Liver (tissue), 9 donors: ENCODE results near the gene CNTD1. TPM values are rescaled to one million over a fixed set of nuclear protein-coding genes. Genes with fewer than 3 reads are reported as not detected.

ENCODE experiments used
- DNase-seq: peaks from one replicate; pipeline ENCODE4 v3.0.0-alpha.2; 2017; ENCODE audit warnings: low spot score
- H3K27ac ChIP-seq, 2 donors: one replicate each; pipeline ENCODE4 v1.7.0; 2013; ENCODE audit warnings: inconsistent platforms in 2 of 2, low read length in 2 of 2, control low read depth in 1 of 2, low read depth in 1 of 2, mild to moderate bottlenecking in 1 of 2
- H3K27me3 ChIP-seq, 4 donors: one replicate each; pipeline versions ENCODE4 v1.6.1 to v1.7.0; 2013; ENCODE audit warnings: low read length in 3 of 4, inconsistent platforms in 1 of 4, mild to moderate bottlenecking in 1 of 4, moderate library complexity in 1 of 4; ENCODE audit not compliant: control insufficient read depth in 4 of 4, insufficient read depth in 4 of 4
- H3K36me3 ChIP-seq, 4 donors: one replicate each; pipeline versions ENCODE4 v1.6.1 to v1.7.0; 2013; ENCODE audit warnings: low read length in 3 of 4, mild to moderate bottlenecking in 3 of 4, low read depth in 1 of 4, moderate library complexity in 1 of 4; ENCODE audit not compliant: control insufficient read depth in 4 of 4, insufficient read depth in 3 of 4
- H3K4me1 ChIP-seq, 4 donors: one replicate each; pipeline versions ENCODE4 v1.6.1 to v1.7.0; 2013; ENCODE audit warnings: low read length in 3 of 4, mild to moderate bottlenecking in 3 of 4, moderate library complexity in 1 of 4; ENCODE audit not compliant: control insufficient read depth in 4 of 4, insufficient read depth in 4 of 4
- H3K4me3 ChIP-seq, 3 donors: one replicate each; pipeline versions ENCODE4 v1.6.1 to v1.7.0; 2013; ENCODE audit warnings: low read length in 3 of 3, control low read depth in 1 of 3, low read depth in 1 of 3, mild to moderate bottlenecking in 1 of 3
- H3K9ac ChIP-seq, 2 donors: one replicate each; pipeline ENCODE4 v1.7.0; 2013; ENCODE audit warnings: low read length in 2 of 2, mild to moderate bottlenecking in 2 of 2, moderate library complexity in 2 of 2, control low read depth in 1 of 2, low read depth in 1 of 2
- H3K9me3 ChIP-seq, 4 donors: one replicate each; pipeline versions ENCODE4 v1.6.1 to v1.7.0; 2013; ENCODE audit warnings: low read length in 3 of 4; ENCODE audit not compliant: control insufficient read depth in 4 of 4
- EGR1 ChIP-seq, 2 donors: IDR thresholded peaks; 2 replicates each; pipeline ENCODE4 v1.6.1; 2016 to 2018; ENCODE audit warnings: antibody characterized with exemption in 2 of 2, low read depth in 2 of 2
- FOXA2 ChIP-seq: IDR thresholded peaks from 2 replicates; pipeline ENCODE4 v1.6.1; 2016; ENCODE audit warnings: antibody characterized with exemption
- GABPA ChIP-seq, 2 donors: IDR thresholded peaks in 1 of 2; conservative IDR thresholded peaks in 1 of 2; 2 replicates each; pipeline ENCODE4 v1.6.1; 2016; ENCODE audit warnings: antibody characterized with exemption in 2 of 2, mild to moderate bottlenecking in 1 of 2, moderate library complexity in 1 of 2
- HNF4A ChIP-seq, 2 donors: conservative IDR thresholded peaks; 2 replicates each; pipeline ENCODE4 v1.6.1; 2016; ENCODE audit warnings: antibody characterized with exemption in 2 of 2, mild to moderate bottlenecking in 2 of 2
- HNF4G ChIP-seq: IDR thresholded peaks from 2 replicates; pipeline ENCODE4 v1.6.1; 2016; ENCODE audit warnings: antibody characterized with exemption
- NR2F2 ChIP-seq: IDR thresholded peaks from 2 replicates; pipeline ENCODE4 v1.6.1; 2016; ENCODE audit warnings: antibody characterized with exemption
- REST ChIP-seq: IDR thresholded peaks from 2 replicates; pipeline ENCODE4 v1.6.1; 2016; ENCODE audit warnings: antibody characterized with exemption, mild to moderate bottlenecking
- RXRA ChIP-seq, 2 donors: IDR thresholded peaks; 2 replicates each; pipeline ENCODE4 v1.6.1; 2017 to 2018; ENCODE audit warnings: antibody characterized with exemption in 2 of 2, mild to moderate bottlenecking in 1 of 2
- TAF1 ChIP-seq: conservative IDR thresholded peaks from 2 replicates; pipeline ENCODE4 v1.6.1; 2016; ENCODE audit warnings: antibody characterized with exemption, mild to moderate bottlenecking
- YY1 ChIP-seq: IDR thresholded peaks from 2 replicates; pipeline ENCODE4 v1.6.1; 2016; ENCODE audit warnings: antibody characterized with exemption, mild to moderate bottlenecking
- ZBTB33 ChIP-seq: IDR thresholded peaks from 2 replicates; pipeline ENCODE4 v1.6.1; 2016; ENCODE audit warnings: antibody characterized with exemption
- WGBS: extraction: QIAGEN DNeasy Blood & Tissue Kit; methylation state at CpG from one replicate; pipeline ENCODE4 v1.1.7; 2013; 5-methylcytosine and 5-hydroxymethylcytosine counted together
- polyA plus RNA-seq, 2 donors: library from polyadenylated mRNA; stranded (reverse) in 1 of 2; unstranded in 1 of 2; fragments of 200-250 nt in 1 of 2; fragments of >200 nt in 1 of 2; fragmentation: Nextera tagmentation in 1 of 2; extraction: Ambion mirVana in 1 of 2; gene quantifications; one replicate each; pipeline versions ENCODE4 v1.2.1 to v1.2.3, GENCODE V29; 2013 to 2015
- total RNA-seq, 2 donors: library from RNA; depleted of rRNA; stranded (reverse); fragments of >200 nt; gene quantifications; one replicate each; pipeline ENCODE4 v1.2.3, GENCODE V29; 2014
- donor health status: healthy.
- donor health status: healthy.
- donor health status: healthy.
- donor health status: healthy.
- donor health status: healthy.

Gene CNTD1
- total and polyA plus RNA-seq, 4 donors: 0.28 to 0.93 (median 0.89) TPM; not detected in 1

DNA sequence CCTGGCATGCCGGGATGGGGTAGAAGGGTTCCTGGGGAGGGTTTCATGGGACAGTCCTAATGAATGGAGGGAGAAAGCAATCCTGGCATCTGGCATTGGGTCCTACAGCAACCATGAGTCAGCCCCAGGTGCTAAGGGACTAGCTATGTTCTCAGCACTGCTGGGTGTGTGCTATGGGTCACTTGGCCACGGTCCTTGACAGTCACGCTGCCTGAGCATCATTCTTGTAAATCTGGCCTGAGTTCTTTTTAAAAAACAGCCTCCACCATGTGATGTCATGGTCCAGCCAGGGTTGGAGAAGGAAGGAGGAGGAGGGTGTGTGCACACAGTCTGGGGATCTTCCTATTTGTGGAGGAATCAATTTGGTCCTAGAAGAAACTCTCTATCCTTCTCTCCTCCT, 43.9 kb upstream of the CNTD1 start:
- no peak for DNase-seq
- Histone ChIP-seq H3K9ac (no peak overlapping the region), H3K27me3 (no peaks in the 10 kb centered on the region), H3K36me3 (no peaks in the 10 kb centered on the region), H3K4me3 (no peak overlapping the region), H3K9me3 (no peaks in the 10 kb centered on the region), H3K27ac (no peak overlapping the region), H3K4me1 (peaks cover 0 to 10% (median 5%) of the 10 kb centered on the region in 4 donors)
- no peak for TF ChIP-seq TAF1
- no peak for TF ChIP-seq NR2F2
- no peak for TF ChIP-seq HNF4G
- TF ChIP-seq ZBTB33: no peak
- TF ChIP-seq HNF4A (conservative IDR thresholded peaks at IDR 0.05): no peak
- no peak for TF ChIP-seq RXRA (IDR thresholded peaks at IDR 0.05)
- no peak for TF ChIP-seq REST
- WGBS: 96% methylated on average over 3 of the region's 3 CpGs

- H3K36me3 ChIP-seq: no peaks in the 10 kb centered on the region
- H3K9me3 ChIP-seq: no peaks in the 10 kb centered on the region
- TF ChIP-seq RXRA (IDR thresholded peaks at IDR 0.05): peak in 1 of 2 donors; percentile 7
- TF ChIP-seq NR2F2: no peak
- no peak for TF ChIP-seq GABPA (IDR thresholded peaks at IDR 0.05 in 1 of 2, conservative IDR thresholded peaks at IDR 0.05 in 1 of 2)
- TF ChIP-seq YY1: no peak
- no peak for TF ChIP-seq EGR1 (IDR thresholded peaks at IDR 0.05; ENCODE audit: low read depth in 2 of 2)
- TF ChIP-seq FOXA2: no peak
- H3K9ac ChIP-seq: no peak overlapping the region
- H3K27ac ChIP-seq: no peak overlapping the region
- no peak for DNase-seq
- H3K4me1 ChIP-seq: peaks cover 3 to 20% (median 8%) of the 10 kb centered on the region in 4 donors
- WGBS: 65% methylated on average over 11 of the region's 11 CpGs
- H3K27me3 ChIP-seq: peaks cover 0 to 2% (median 0%) of the 10 kb centered on the region in 4 donors
- H3K4me3 ChIP-seq: no peak overlapping the region
These were observed 38.5 kb upstream of the CNTD1 start for GRCh38 chr17:42759982-42760651.
